Measurements from ENCODE around the gene BAG3. TPM values are rescaled to one million over a fixed set of nuclear protein-coding genes. Genes with fewer than 3 reads are reported as not detected.
A peak's percentile ranks its signal among the peaks of the same experiment; 100 is the strongest.
"Not testable (repeated sequence)": the region's sequence is repeated elsewhere in the genome, so short reads cannot be mapped to it uniquely, and the experiment has no call there.

BAG3 gene
- total RNA-seq, 6 donors from 2014 or later = 23.0 to 53.8 (median 40.3) TPM

- Histone ChIP-seq H3K36me3 (no peaks in the 10 kb centered on the region), H3K27me3 (no peaks in the 10 kb centered on the region), H3K9me3 (no peaks in the 10 kb centered on the region), H3K4me3 (no peak overlapping the region), H3K4me1 (peaks cover 0 to 16% (median 5%) of the 10 kb centered on the region in 4 donors), H3K27ac (peak overlapping the region in 1 of 4 donors; percentile 11)
- DNase-seq (no peak), ATAC-seq (ENCODE audit: low FRiP score in 2 of 2) (no peak)
- 65 to 67% methylated on average over 2 of the region's 2 CpGs for WGBS, 2 donors
- no peak for TF ChIP-seq CTCF (IDR thresholded peaks at IDR 0.05)
- no peak for TF ChIP-seq EP300 (IDR thresholded peaks at IDR 0.05)
These were observed 32.0 kb upstream of the BAG3 start for GRCh38 chr10:119619215-119619614.

GRCh38 chr10:119619811-119620210 lies 31.4 kb upstream of the BAG3 start:
- DNase-seq; H3K36me3 ChIP-seq; H3K4me3 ChIP-seq; H3K9me3 ChIP-seq; ATAC-seq (ENCODE audit: low FRiP score in 2 of 2); H3K27me3 ChIP-seq; H3K27ac ChIP-seq: not testable (repeated sequence)
- 93 to 96% methylated on average over 8 of the region's 8 CpGs for WGBS, 2 donors
- peaks cover 0 to 16% (median 5%) of the 10 kb centered on the region in 4 donors for H3K4me1 ChIP-seq

- WGBS, 2 donors = 59 to 78% methylated on average over 6 to 10 of the region's 10 CpGs
- H3K9me3 ChIP-seq = no peaks in the 10 kb centered on the region
- no peaks in the 10 kb centered on the region for H3K36me3 ChIP-seq
- ATAC-seq (ENCODE audit: low FRiP score in 2 of 2) (no peak), DNase-seq (no peak)
- no peak overlapping the region for H3K4me3 ChIP-seq
- H3K27ac ChIP-seq = no peak overlapping the region
- H3K27me3 ChIP-seq = no peaks in the 10 kb centered on the region
- peaks cover 0 to 16% (median 5%) of the 10 kb centered on the region in 4 donors for H3K4me1 ChIP-seq
- TF ChIP-seq POLR2AphosphoS5 (IDR thresholded peaks at IDR 0.05) = no peak
- no peak for TF ChIP-seq CTCF (IDR thresholded peaks at IDR 0.05)
- no peak for TF ChIP-seq POLR2A (IDR thresholded peaks at IDR 0.05)
- TF ChIP-seq EP300 (IDR thresholded peaks at IDR 0.05) = no peak
These were observed 30.7 kb upstream of the BAG3 start for GRCh38 chr10:119620241-119621077.

GRCh38 chr10:119621078-119621384 lies 30.1 kb upstream of the BAG3 start:
- H3K9me3 ChIP-seq = no peaks in the 10 kb centered on the region
- DNase-seq (no peak), ATAC-seq (ENCODE audit: low FRiP score in 2 of 2) (no peak)
- H3K27ac ChIP-seq = no peak overlapping the region
- no peaks in the 10 kb centered on the region for H3K36me3 ChIP-seq
- no peaks in the 10 kb centered on the region for H3K27me3 ChIP-seq
- H3K4me3 ChIP-seq = no peak overlapping the region
- peaks cover 0 to 16% (median 5%) of the 10 kb centered on the region in 4 donors for H3K4me1 ChIP-seq
- WGBS, 2 donors = 53 to 60% methylated on average over 3 of the region's 3 CpGs
- TF ChIP-seq POLR2A (IDR thresholded peaks at IDR 0.05) (no peak), POLR2AphosphoS5 (IDR thresholded peaks at IDR 0.05) (no peak)

GRCh38 chr10:119625570-119626280 lies 25.5 kb upstream of the BAG3 start:
- Histone ChIP-seq H3K27me3 (no peaks in the 10 kb centered on the region), H3K4me1 (peaks cover 0 to 3% (median 0%) of the 10 kb centered on the region in 4 donors), H3K9me3 (no peaks in the 10 kb centered on the region), H3K4me3 (no peak overlapping the region), H3K27ac (no peak overlapping the region), H3K36me3 (no peaks in the 10 kb centered on the region)
- TF ChIP-seq POLR2A (IDR thresholded peaks at IDR 0.05) (no peak), EP300 (IDR thresholded peaks at IDR 0.05) (no peak), CTCF (IDR thresholded peaks at IDR 0.05) (no peak), POLR2AphosphoS5 (IDR thresholded peaks at IDR 0.05) (no peak)
- no peak for DNase-seq
- ATAC-seq (ENCODE audit: low FRiP score in 2 of 2) = no peak
- 93 to 95% methylated on average over 6 of the region's 6 CpGs for WGBS, 2 donors

Data from upper lobe of left lung (tissue), 6 donors.